ENCODE measurements around the gene LYAR.

GRCh38 chr4:4328206-4328605, 38.3 kb upstream of the LYAR start:
- TF ChIP-seq CTCF (IDR thresholded peaks at IDR 0.05; ENCODE audit: poor library complexity) (no peak), EZH2phosphoT487 (IDR thresholded peaks at IDR 0.05; ENCODE audit: low read depth, severe bottlenecking, unreplicated experiment) (no peak)
